Measurements from ENCODE around the gene FBXL15.

FBXL15 gene

GRCh38 chr10:102416695-102417094, 3.9 kb upstream of the FBXL15 start:
- TF ChIP-seq POLR2AphosphoS5 (IDR thresholded peaks at IDR 0.05; ENCODE audit: low read depth, low read length) = no peak
- TF ChIP-seq FOXP2 (optimal IDR thresholded peaks at IDR 0.05; ENCODE audit: borderline replicate concordance, extremely low read depth, extremely low read length, insufficient read depth) = no peak
- no peak for TF ChIP-seq TAF1 (IDR thresholded peaks at IDR 0.05; ENCODE audit: borderline replicate concordance, insufficient read depth, low read length)
- no peak for TF ChIP-seq REST (IDR thresholded peaks at IDR 0.05; ENCODE audit: insufficient read depth in 1 of 2, low read depth in 2 of 2, low read length in 2 of 2)
- TF ChIP-seq SIN3A (IDR thresholded peaks at IDR 0.05; ENCODE audit: borderline replicate concordance, insufficient read depth, low read length) = no peak

- TF ChIP-seq SIN3A (IDR thresholded peaks at IDR 0.05; ENCODE audit: borderline replicate concordance, insufficient read depth, low read length) = no peak
- TF ChIP-seq FOXP2 (optimal IDR thresholded peaks at IDR 0.05; ENCODE audit: borderline replicate concordance, extremely low read depth, extremely low read length, insufficient read depth) = no peak
- no peak for TF ChIP-seq TAF1 (IDR thresholded peaks at IDR 0.05; ENCODE audit: borderline replicate concordance, insufficient read depth, low read length)
- no peak for TF ChIP-seq REST (IDR thresholded peaks at IDR 0.05; ENCODE audit: insufficient read depth in 1 of 2, low read depth in 2 of 2, low read length in 2 of 2)
- no peak for TF ChIP-seq POLR2AphosphoS5 (IDR thresholded peaks at IDR 0.05; ENCODE audit: low read depth, low read length)
These were observed 1.9 kb upstream of the FBXL15 start, which contains the start of gene PSD for GRCh38 chr10:102418622-102419268. TSS of gene PSD (minus strand) at chr10:102418785. CDS start at chr10:102417038, 1,747 bp downstream.

- TF ChIP-seq FOXP2 (optimal IDR thresholded peaks at IDR 0.05; ENCODE audit: borderline replicate concordance, extremely low read depth, extremely low read length, insufficient read depth) (no peak), REST (IDR thresholded peaks at IDR 0.05; ENCODE audit: insufficient read depth in 1 of 2, low read depth in 2 of 2, low read length in 2 of 2) (peak; percentile 96)
These were observed 1.1 kb upstream of the FBXL15 start for GRCh38 chr10:102419269-102420180.

GRCh38 chr10:102420181-102420713, 389 bp upstream of the FBXL15 start:
- no peak for TF ChIP-seq TAF1 (IDR thresholded peaks at IDR 0.05; ENCODE audit: borderline replicate concordance, insufficient read depth, low read length)
- TF ChIP-seq FOXP2 (optimal IDR thresholded peaks at IDR 0.05; ENCODE audit: borderline replicate concordance, extremely low read depth, extremely low read length, insufficient read depth) = no peak
- TF ChIP-seq POLR2AphosphoS5 (IDR thresholded peaks at IDR 0.05; ENCODE audit: low read depth, low read length) = no peak
- TF ChIP-seq SIN3A (IDR thresholded peaks at IDR 0.05; ENCODE audit: borderline replicate concordance, insufficient read depth, low read length) = no peak
- TF ChIP-seq REST (IDR thresholded peaks at IDR 0.05; ENCODE audit: insufficient read depth in 1 of 2, low read depth in 2 of 2, low read length in 2 of 2) = peak in 1 of 2 experiments; percentile 78; a peak in 2 of 4 replicates

All from PFSK-1 (cell line).